Body of pancreas (tissue), 4 donors: ENCODE measurements around the gene TGIF2. TPM values are rescaled to one million over a fixed set of nuclear protein-coding genes. Genes with fewer than 3 reads are reported as not detected.

Experiments
- ATAC-seq: fragments of 150-250 bp; one replicate; pipeline ENCODE4 v1.9.1; 2016
- DNase-seq, 4 donors: peaks; one replicate each; pipeline ENCODE4 v3.0.0-alpha.2; 2019
- H3K27ac ChIP-seq, 4 donors: fragments of 200-600 bp; sonication (generic); 1 replicate in 3 of 4; 2 replicates in 1 of 4; pipeline versions ENCODE4 v1.5.1 to v1.6.1; 2016 to 2019; ENCODE audit warnings: mild to moderate bottlenecking in 1 of 4, mixed read lengths in 1 of 4, moderate library complexity in 1 of 4
- H3K27me3 ChIP-seq, 2 donors: fragments of 200-600 bp; sonication (generic); one replicate each; pipeline ENCODE4 v1.6.0; 2016; ENCODE audit warnings: mild to moderate bottlenecking in 1 of 2
- H3K36me3 ChIP-seq, 2 donors: fragments of 200-600 bp; sonication (generic); replicated peaks in 1 of 2; 2 replicates each; pipeline ENCODE4 v1.5.1; 2016; ENCODE audit warnings: low read depth in 2 of 2; ENCODE audit not compliant: insufficient read depth in 1 of 2
- H3K4me1 ChIP-seq: fragments of 200-600 bp; sonication (generic); one replicate; pipeline ENCODE4 v1.6.0; 2016
- H3K4me3 ChIP-seq, 2 donors: fragments of 200-600 bp; sonication (generic); 1 replicate in 1 of 2; 2 replicates in 1 of 2; pipeline ENCODE4 v1.5.1; 2016 to 2019
- H3K9me3 ChIP-seq, 3 donors: fragments of 200-600 bp; sonication (generic); 1 replicate in 2 of 3; 2 replicates in 1 of 3; pipeline ENCODE4 v1.5.1; 2016
- CTCF ChIP-seq, 7 experiments: fragments of 450-650 bp in 4 of 7; fragments of 200-600 bp in 3 of 7; sonication (generic) in 3 of 7; IDR thresholded peaks; one replicate each; pipeline ENCODE4 v1.5.1; 2016 to 2019; ENCODE audit warnings: antibody characterized with exemption in 7 of 7
- POLR2A ChIP-seq, 3 donors: fragments of 450-650 bp; IDR thresholded peaks; one replicate each; pipeline ENCODE4 v1.6.1; 2016; ENCODE audit warnings: antibody characterized with exemption in 3 of 3, mild to moderate bottlenecking in 2 of 3
- WGBS, 2 donors: methylation state at CpG; one replicate each; pipeline ENCODE4 v1.1.5; 2017; 5-methylcytosine and 5-hydroxymethylcytosine counted together
- intact Hi-C: fragments of 100-400 bp; cut with DNase I; formaldehyde crosslinking; loops from one replicate; pipeline ENCODE4 v1.15.1; 2023
- total RNA-seq, 2 donors: library from RNA; depleted of rRNA; stranded (reverse); fragments of >200 nt; gene quantifications; one replicate each; pipeline ENCODE4 v1.1.0, GENCODE V29; 2016

The TGIF2 gene
- total RNA-seq, 2 donors from 2014 or later = 15.2 to 18.7 TPM

- Histone ChIP-seq H3K4me1 (peaks cover 23% of the 10 kb centered on the region), H3K4me3 (no peak overlapping the region), H3K27ac (no peak overlapping the region), H3K9me3 (no peaks in the 10 kb centered on the region), H3K36me3 (peaks cover 12 to 14% of the 10 kb centered on the region in 2 donors), H3K27me3 (no peaks in the 10 kb centered on the region)
- intact Hi-C loops = no loop called here
- ATAC-seq = no peak
- no peak for TF ChIP-seq POLR2A (IDR thresholded peaks at IDR 0.05)
- no peak for TF ChIP-seq CTCF (IDR thresholded peaks at IDR 0.05)
- 88 to 97% methylated on average over 13 to 15 of the region's 15 CpGs for WGBS, 2 donors
- no peak for DNase-seq
These were observed 5.1 kb downstream of the TGIF2 start for GRCh38 chr20:36578356-36579041.

- intact Hi-C loops = no loop called here
- 85 to 88% methylated on average over 2 of the region's 2 CpGs for WGBS, 2 donors
- TF ChIP-seq CTCF (IDR thresholded peaks at IDR 0.05) = no peak
- TF ChIP-seq POLR2A (IDR thresholded peaks at IDR 0.05) = no peak
- Histone ChIP-seq H3K4me3 (no peak overlapping the region), H3K9me3 (no peaks in the 10 kb centered on the region), H3K4me1 (peaks cover 17% of the 10 kb centered on the region), H3K27ac (no peak overlapping the region), H3K36me3 (peaks cover 12 to 14% of the 10 kb centered on the region in 2 donors), H3K27me3 (no peaks in the 10 kb centered on the region)
- DNase-seq (no peak), ATAC-seq (no peak)
These were observed 6.7 kb downstream of the TGIF2 start for GRCh38 chr20:36579996-36580545.

GRCh38 chr20:36582322-36582721, 8.9 kb downstream of the TGIF2 start:
- no peaks in the 10 kb centered on the region for H3K4me1 ChIP-seq
- intact Hi-C loops = no loop called here
- H3K27me3 ChIP-seq = no peaks in the 10 kb centered on the region
- H3K9me3 ChIP-seq = no peaks in the 10 kb centered on the region
- no peak for DNase-seq
- 78 to 87% methylated on average over 4 of the region's 4 CpGs for WGBS, 2 donors
- ATAC-seq = no peak
- peaks cover 12 to 14% of the 10 kb centered on the region in 2 donors for H3K36me3 ChIP-seq
- TF ChIP-seq POLR2A (IDR thresholded peaks at IDR 0.05) = no peak
- no peak for TF ChIP-seq CTCF (IDR thresholded peaks at IDR 0.05)
- H3K4me3 ChIP-seq = no peak overlapping the region
- H3K27ac ChIP-seq = no peak overlapping the region

- intact Hi-C loops = no loop called here
- 88 to 92% methylated on average over 4 of the region's 4 CpGs for whole genome bisulfite sequencing, 2 donors
- H3K36me3 ChIP-seq = peaks cover 12 to 14% of the 10 kb centered on the region in 2 donors
- H3K27me3 ChIP-seq = no peaks in the 10 kb centered on the region
- TF ChIP-seq POLR2A (IDR thresholded peaks at IDR 0.05) (no peak), CTCF (IDR thresholded peaks at IDR 0.05) (no peak)
- no peak overlapping the region for H3K27ac ChIP-seq
- no peak for DNase-seq
- no peak for ATAC-seq
- H3K4me1 ChIP-seq = no peaks in the 10 kb centered on the region
- H3K9me3 ChIP-seq = no peaks in the 10 kb centered on the region
- H3K4me3 ChIP-seq = no peak overlapping the region
These were observed 9.4 kb downstream of the TGIF2 start for GRCh38 chr20:36582821-36583220.
